Panc1 (cell line): ENCODE results near the gene P2RX2. TPM values are rescaled to one million over a fixed set of nuclear protein-coding genes. Genes with fewer than 3 reads are reported as not detected.

ENCODE experiments used
- ATAC-seq: fragments of 200-7000 bp; cut with Tn5 transposase; 2 replicates; pipeline ENCODE4 v1.9.1; 2020; ENCODE audit warnings: mild to moderate bottlenecking, moderate library complexity
- BruUV-seq: library from RNA; stranded (reverse); fragments of 400-500 nt; replicated peaks from 2 replicates; lab custom pipeline; 2021; lab: Mats Ljungman, UMichigan
- CTCF ChIA-PET: fragments of 300-600 bp; sonication (Branson Sonifier 250); formaldehyde crosslinking; loops from one replicate; lab custom pipeline; 2022; ENCODE audit warnings: antibody characterized with exemption; lab: Charles Lee
- POLR2A ChIA-PET: fragments of 300-600 bp; sonication (Branson Sonifier 250); formaldehyde crosslinking; loops from one replicate; lab custom pipeline; 2022; ENCODE audit warnings: antibody characterized with exemption; lab: Charles Lee
- DNase-seq: peaks from one replicate; pipeline ENCODE4 v3.0.0-alpha.2; 2010; ENCODE audit warnings: low read depth, low spot score
- H3K27ac ChIP-seq: 2 replicates; pipeline ENCODE4 v1.5.1; 2011; ENCODE audit warnings: mild to moderate bottlenecking, low read length, inconsistent platforms
- H3K27me3 ChIP-seq: fragments of 200-500 bp; sonication (Bioruptor generic); 2 replicates; pipeline ENCODE4 v1.6.0; 2014; ENCODE audit warnings: low read length, inconsistent platforms; ENCODE audit not compliant: control insufficient read depth, insufficient read depth
- H3K36me3 ChIP-seq: fragments of 200-500 bp; sonication (Bioruptor generic); 2 replicates; pipeline ENCODE4 v1.5.1; 2014; ENCODE audit warnings: inconsistent platforms, mild to moderate bottlenecking, low read length, moderate library complexity; ENCODE audit not compliant: control insufficient read depth, insufficient read depth
- H3K4me1 ChIP-seq: 2 replicates; pipeline ENCODE4 v1.5.1; 2011; ENCODE audit warnings: inconsistent platforms, mild to moderate bottlenecking, low read length, moderate library complexity; ENCODE audit not compliant: control insufficient read depth, insufficient read depth
- H3K4me3 ChIP-seq, 2 experiments: 2 replicates each; pipeline ENCODE4 v1.5.1; 2011 to 2012; ENCODE audit warnings: low read depth in 2 of 2, low read length in 2 of 2, mild to moderate bottlenecking in 2 of 2, inconsistent platforms in 1 of 2, moderate library complexity in 1 of 2
- H3K9me3 ChIP-seq: fragments of 200-500 bp; sonication (Bioruptor generic); 2 replicates; pipeline ENCODE4 v1.5.1; 2014; ENCODE audit warnings: low read depth, mild to moderate bottlenecking, inconsistent platforms, low read length, moderate library complexity; ENCODE audit not compliant: control insufficient read depth, insufficient read depth
- POLR2AphosphoS5 ChIP-seq: IDR thresholded peaks from 2 replicates; pipeline ENCODE4 v1.6.1; 2012; ENCODE audit warnings: mild to moderate bottlenecking, low read depth, low read length, moderate library complexity
- SIN3A ChIP-seq: IDR thresholded peaks from 2 replicates; pipeline ENCODE4 v1.6.1; 2012; ENCODE audit warnings: low read depth, mild to moderate bottlenecking, low read length, moderate library complexity, borderline replicate concordance; ENCODE audit not compliant: insufficient read depth
- TCF7L2 ChIP-seq: IDR thresholded peaks from 2 replicates; pipeline ENCODE4 v1.6.1; 2011; ENCODE audit warnings: mild to moderate bottlenecking, low read depth, low read length, inconsistent platforms
- in situ Hi-C: cut with HindIII; loops from 2 replicates; pipeline ENCODE4 v1.10.0; 2016; ENCODE audit warnings: low sequenced_read_pairs, low pct_unique_long_range_greater_than_20kb
- intact Hi-C: fragments of 100-400 bp; cut with micrococcal nuclease; formaldehyde crosslinking; loops from one replicate; pipeline ENCODE4 v1.10.0; 2022; ENCODE audit not compliant: unreplicated experiment
- total RNA-seq: library from RNA; stranded (reverse); gene quantifications from one replicate; pipeline ENCODE4 v1.2.1, GENCODE V29; 2021; ENCODE audit not compliant: unreplicated experiment
- TF ChIP-seq, protein P1 (sequence below): fragments of 450-650 bp; IDR thresholded peaks from 2 replicates; pipeline ENCODE4 v1.5.1; 2017; ENCODE audit warnings: mild to moderate bottlenecking
- TF ChIP-seq, protein P2 (sequence below), 2 experiments: IDR thresholded peaks; 2 replicates each; pipeline ENCODE4 v1.6.1; 2011 to 2012; ENCODE audit warnings: low read depth in 2 of 2, control low read depth in 1 of 2, low read length in 1 of 2, mild to moderate bottlenecking in 1 of 2, moderate library complexity in 1 of 2; ENCODE audit not compliant: insufficient read depth in 1 of 2

P2RX2 gene
- total RNA-seq, 1 experiment from 2014 or later, result 1.2 TPM

DNA sequence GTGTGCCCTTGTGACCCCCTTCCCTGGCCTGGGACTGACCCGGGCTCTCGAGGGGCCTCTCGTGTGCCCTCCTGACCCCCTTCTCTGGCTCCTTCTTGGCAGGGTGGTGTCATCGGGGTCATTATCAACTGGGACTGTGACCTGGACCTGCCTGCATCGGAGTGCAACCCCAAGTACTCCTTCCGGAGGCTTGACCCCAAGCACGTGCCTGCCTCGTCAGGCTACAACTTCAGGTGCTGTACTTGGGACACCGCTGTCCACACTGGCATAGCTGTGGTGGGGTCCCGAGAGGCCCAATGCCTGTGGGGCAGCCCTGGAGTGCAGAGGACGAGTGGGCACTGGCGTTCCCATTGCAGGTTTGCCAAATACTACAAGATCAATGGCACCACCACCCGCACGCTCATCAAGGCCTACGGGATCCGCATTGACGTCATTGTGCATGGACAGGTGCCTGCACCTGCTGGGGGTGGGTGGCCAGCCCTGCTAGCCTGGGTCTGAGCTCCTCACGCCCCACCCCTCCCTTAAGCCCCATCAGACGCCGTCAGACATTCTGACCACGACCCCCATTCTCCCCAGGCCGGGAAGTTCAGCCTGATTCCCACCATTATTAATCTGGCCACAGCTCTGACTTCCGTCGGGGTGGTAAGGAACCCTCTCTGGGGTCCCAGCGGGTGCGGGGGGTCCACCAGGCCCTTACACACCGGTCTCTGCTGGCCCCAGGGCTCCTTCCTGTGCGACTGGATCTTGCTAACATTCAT is 2.5 kb downstream of the P2RX2 start:
- no peak; the same call in 1 of the 2 replicates for TF ChIP-seq POLR2AphosphoS5
- TF ChIP-seq, protein P1, sequence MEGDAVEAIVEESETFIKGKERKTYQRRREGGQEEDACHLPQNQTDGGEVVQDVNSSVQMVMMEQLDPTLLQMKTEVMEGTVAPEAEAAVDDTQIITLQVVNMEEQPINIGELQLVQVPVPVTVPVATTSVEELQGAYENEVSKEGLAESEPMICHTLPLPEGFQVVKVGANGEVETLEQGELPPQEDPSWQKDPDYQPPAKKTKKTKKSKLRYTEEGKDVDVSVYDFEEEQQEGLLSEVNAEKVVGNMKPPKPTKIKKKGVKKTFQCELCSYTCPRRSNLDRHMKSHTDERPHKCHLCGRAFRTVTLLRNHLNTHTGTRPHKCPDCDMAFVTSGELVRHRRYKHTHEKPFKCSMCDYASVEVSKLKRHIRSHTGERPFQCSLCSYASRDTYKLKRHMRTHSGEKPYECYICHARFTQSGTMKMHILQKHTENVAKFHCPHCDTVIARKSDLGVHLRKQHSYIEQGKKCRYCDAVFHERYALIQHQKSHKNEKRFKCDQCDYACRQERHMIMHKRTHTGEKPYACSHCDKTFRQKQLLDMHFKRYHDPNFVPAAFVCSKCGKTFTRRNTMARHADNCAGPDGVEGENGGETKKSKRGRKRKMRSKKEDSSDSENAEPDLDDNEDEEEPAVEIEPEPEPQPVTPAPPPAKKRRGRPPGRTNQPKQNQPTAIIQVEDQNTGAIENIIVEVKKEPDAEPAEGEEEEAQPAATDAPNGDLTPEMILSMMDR, result no peak
- TF ChIP-seq SIN3A, result no peak
- TF ChIP-seq TCF7L2, result no peak
- in situ Hi-C loops (no loop called here), intact Hi-C loops (no loop called here)
- H3K36me3 ChIP-seq, result no peaks in the 10 kb centered on the region
- no peak for ATAC-seq
- no TSS peak for BruUV-seq
- H3K4me3 ChIP-seq, result no peak overlapping the region
- POLR2A ChIA-PET, result no interaction called here
- CTCF ChIA-PET, result no interaction called here
- H3K27ac ChIP-seq, result no peak overlapping the region
- DNase-seq, result no peak
- H3K9me3 ChIP-seq, result no peaks in the 10 kb centered on the region
- peaks cover 10% of the 10 kb centered on the region for H3K4me1 ChIP-seq
- H3K27me3 ChIP-seq, result peaks cover 6% of the 10 kb centered on the region; the same call in 1 of the 2 replicates

DNA sequence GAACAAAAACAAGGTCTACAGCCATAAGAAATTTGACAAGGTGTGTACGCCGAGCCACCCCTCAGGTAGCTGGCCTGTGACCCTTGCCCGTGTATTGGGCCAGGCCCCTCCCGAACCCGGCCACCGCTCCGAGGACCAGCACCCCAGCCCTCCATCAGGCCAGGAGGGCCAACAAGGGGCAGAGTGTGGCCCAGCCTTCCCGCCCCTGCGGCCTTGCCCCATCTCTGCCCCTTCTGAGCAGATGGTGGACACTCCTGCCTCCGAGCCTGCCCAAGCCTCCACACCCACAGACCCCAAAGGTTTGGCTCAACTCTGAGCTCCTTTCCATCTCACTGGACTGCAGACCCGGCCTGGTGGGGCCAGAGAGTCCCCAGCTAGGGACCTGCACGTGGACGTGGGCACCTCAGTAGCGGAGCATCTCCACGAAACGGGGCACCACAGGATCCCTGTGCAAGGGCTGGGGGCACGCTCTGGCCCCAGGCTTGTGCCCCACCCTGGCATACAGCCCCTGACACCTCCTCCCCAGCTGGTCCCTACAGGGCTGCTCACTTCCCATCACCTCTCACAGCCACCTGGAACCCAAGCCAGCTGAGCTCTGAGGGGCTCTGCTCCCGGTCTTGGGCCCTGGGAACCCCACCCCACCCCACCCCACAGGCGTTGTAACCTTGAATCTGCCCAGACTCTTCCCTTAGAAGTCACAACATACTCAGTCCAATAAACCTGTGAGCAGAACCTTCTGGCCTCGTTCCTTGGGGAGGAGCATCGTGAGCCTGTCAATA is 3.3 kb downstream of the P2RX2 start:
- peak; percentile 3; the same call in 1 of the 2 replicates for ATAC-seq
- intact Hi-C loops, result no loop called here
- ChIA-PET CTCF (no interaction called here), POLR2A (interaction anchor here (0.6 kb wide), 1 partner anchor 11 kb away, joined by 3 read pairs; no protein-coding TSS in a partner anchor)
- DNase-seq, result no peak
- Histone ChIP-seq H3K4me1 (peaks cover 10% of the 10 kb centered on the region), H3K27ac (no peak overlapping the region), H3K4me3 (no peak overlapping the region), H3K27me3 (peaks cover 6% of the 10 kb centered on the region; the same call in 1 of the 2 replicates), H3K9me3 (no peaks in the 10 kb centered on the region), H3K36me3 (no peaks in the 10 kb centered on the region)
- TF ChIP-seq SIN3A (no peak), TCF7L2 (no peak)
- no TSS peak for BruUV-seq
- in situ Hi-C loops, result no loop called here

DNA sequence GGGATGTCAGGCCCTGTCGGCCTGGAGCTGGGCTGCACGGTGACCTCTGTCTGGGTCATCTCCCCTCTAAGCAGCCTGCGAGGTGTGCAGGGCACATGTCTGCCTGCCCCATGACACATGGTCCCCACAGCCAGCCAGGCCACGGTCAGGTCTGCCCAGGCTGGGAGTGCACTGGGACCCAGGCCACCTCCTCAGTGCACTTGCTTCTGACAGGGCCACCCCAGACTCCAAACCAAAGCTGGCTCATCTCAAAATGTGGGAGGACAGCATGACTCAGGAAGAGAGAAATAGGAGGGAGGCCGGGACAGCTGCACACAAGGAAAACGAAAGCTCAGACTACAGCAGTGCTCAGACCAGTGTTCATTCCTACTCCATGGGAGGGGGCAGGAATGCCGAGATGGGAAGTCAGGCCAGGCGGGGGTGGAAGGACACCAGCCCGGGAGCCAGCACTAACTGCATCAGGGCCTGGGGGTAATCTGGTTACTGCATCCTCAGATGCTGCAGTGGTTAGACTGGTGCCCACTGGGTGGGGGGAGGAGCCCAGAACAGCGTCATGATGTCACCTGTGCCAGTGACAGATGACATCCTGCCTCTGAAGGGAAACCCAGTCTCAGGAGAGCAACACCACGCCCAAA is 4.0 kb downstream of the P2RX2 start:
- DNase-seq (no peak), ATAC-seq (peak; percentile 32)
- H3K27me3 ChIP-seq, result peaks cover 3% of the 10 kb centered on the region; the same call in 1 of the 2 replicates
- H3K27ac ChIP-seq, result no peak overlapping the region
- H3K4me1 ChIP-seq, result peaks cover 10% of the 10 kb centered on the region
- no peaks in the 10 kb centered on the region for H3K9me3 ChIP-seq
- TF ChIP-seq, protein P2, sequence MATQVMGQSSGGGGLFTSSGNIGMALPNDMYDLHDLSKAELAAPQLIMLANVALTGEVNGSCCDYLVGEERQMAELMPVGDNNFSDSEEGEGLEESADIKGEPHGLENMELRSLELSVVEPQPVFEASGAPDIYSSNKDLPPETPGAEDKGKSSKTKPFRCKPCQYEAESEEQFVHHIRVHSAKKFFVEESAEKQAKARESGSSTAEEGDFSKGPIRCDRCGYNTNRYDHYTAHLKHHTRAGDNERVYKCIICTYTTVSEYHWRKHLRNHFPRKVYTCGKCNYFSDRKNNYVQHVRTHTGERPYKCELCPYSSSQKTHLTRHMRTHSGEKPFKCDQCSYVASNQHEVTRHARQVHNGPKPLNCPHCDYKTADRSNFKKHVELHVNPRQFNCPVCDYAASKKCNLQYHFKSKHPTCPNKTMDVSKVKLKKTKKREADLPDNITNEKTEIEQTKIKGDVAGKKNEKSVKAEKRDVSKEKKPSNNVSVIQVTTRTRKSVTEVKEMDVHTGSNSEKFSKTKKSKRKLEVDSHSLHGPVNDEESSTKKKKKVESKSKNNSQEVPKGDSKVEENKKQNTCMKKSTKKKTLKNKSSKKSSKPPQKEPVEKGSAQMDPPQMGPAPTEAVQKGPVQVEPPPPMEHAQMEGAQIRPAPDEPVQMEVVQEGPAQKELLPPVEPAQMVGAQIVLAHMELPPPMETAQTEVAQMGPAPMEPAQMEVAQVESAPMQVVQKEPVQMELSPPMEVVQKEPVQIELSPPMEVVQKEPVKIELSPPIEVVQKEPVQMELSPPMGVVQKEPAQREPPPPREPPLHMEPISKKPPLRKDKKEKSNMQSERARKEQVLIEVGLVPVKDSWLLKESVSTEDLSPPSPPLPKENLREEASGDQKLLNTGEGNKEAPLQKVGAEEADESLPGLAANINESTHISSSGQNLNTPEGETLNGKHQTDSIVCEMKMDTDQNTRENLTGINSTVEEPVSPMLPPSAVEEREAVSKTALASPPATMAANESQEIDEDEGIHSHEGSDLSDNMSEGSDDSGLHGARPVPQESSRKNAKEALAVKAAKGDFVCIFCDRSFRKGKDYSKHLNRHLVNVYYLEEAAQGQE (IDR thresholded peaks at IDR 0.05; ENCODE audit: insufficient read depth in 1 of 2, low read depth in 2 of 2, low read length in 1 of 2), result no peak
- TF ChIP-seq SIN3A (no peak), POLR2AphosphoS5 (no peak), TCF7L2 (no peak)
- TF ChIP-seq, protein P1, result no peak
- ChIA-PET POLR2A (interaction anchor here (0.6 kb wide), 1 partner anchor 12 kb away, joined by 3 read pairs; no protein-coding TSS in a partner anchor), CTCF (interaction anchor here (1.2 kb wide), 1 partner anchor 16 kb away, joined by 3 read pairs; no protein-coding TSS in a partner anchor)
- BruUV-seq, result no TSS peak
- H3K36me3 ChIP-seq, result no peaks in the 10 kb centered on the region
- no peak overlapping the region for H3K4me3 ChIP-seq
- intact Hi-C loops (no loop called here), in situ Hi-C loops (no loop called here)
